Ovary (tissue), 3 donors: Measurements from ENCODE around the gene AZI2.

ENCODE experiments used
- CTCF ChIP-seq, 3 donors: fragments of 450-650 bp in 2 of 3; fragments of 200-600 bp in 1 of 3; IDR thresholded peaks; one replicate each; pipeline versions ENCODE4 v1.5.1 to v1.8.0; 2016 to 2022; ENCODE audit warnings: antibody characterized with exemption in 3 of 3, mild to moderate bottlenecking in 1 of 3
- EP300 ChIP-seq: sonication (generic); formaldehyde crosslinking; IDR thresholded peaks from one replicate; pipeline ENCODE4 v1.6.1; 2017; ENCODE audit warnings: antibody characterized with exemption
- POLR2A ChIP-seq: fragments of 450-650 bp; IDR thresholded peaks from one replicate; pipeline ENCODE4 v1.6.1; 2017; ENCODE audit warnings: antibody characterized with exemption, mild to moderate bottlenecking, moderate library complexity
- donor health status: DM: no; HTN: no; CAD: no.

GRCh38 chr3:28349469-28350000 is 911 bp upstream of the AZI2 start:
- no peak for TF ChIP-seq CTCF (IDR thresholded peaks at IDR 0.05)
- no peak for TF ChIP-seq POLR2A
- TF ChIP-seq EP300 = peak; percentile 3
